Effector CD4-positive, alpha-beta T cell (primary cell): Measurements from ENCODE around the gene EPHB2.

Experiments used
- DNase-seq: peaks from one replicate; pipeline ENCODE4 v3.0.0-alpha.2; 2020

Gene EPHB2

GRCh38 chr1:22804969-22805671, 94.5 kb downstream of the EPHB2 start:
- DNase-seq, result no peak

GRCh38 chr1:22805672-22806038, 95.0 kb downstream of the EPHB2 start:
- DNase-seq, result no peak

GRCh38 chr1:22806584-22806983, 95.9 kb downstream of the EPHB2 start:
- no peak for DNase-seq

GRCh38 chr1:22807340-22807739, 96.7 kb downstream of the EPHB2 start:
- no peak for DNase-seq

- no peak for DNase-seq
Measured at GRCh38 chr1:22808186-22808675, 97.6 kb downstream of the EPHB2 start.

GRCh38 chr1:22808676-22809483, 98.2 kb downstream of the EPHB2 start:
- no peak for DNase-seq

GRCh38 chr1:22809783-22810182, 99.1 kb downstream of the EPHB2 start:
- DNase-seq, result no peak

- DNase-seq, result no peak
Measured at GRCh38 chr1:22810378-22810777, 99.7 kb downstream of the EPHB2 start.

- no peak for DNase-seq
Measured at GRCh38 chr1:22812092-22812880, 101.6 kb downstream of the EPHB2 start.

- no peak for DNase-seq
Measured at GRCh38 chr1:22812993-22813790, 102.6 kb downstream of the EPHB2 start.

- no peak for DNase-seq
Measured at GRCh38 chr1:22814176-22815042, 103.8 kb downstream of the EPHB2 start.

GRCh38 chr1:22815043-22815365, 104.4 kb downstream of the EPHB2 start:
- no peak for DNase-seq

GRCh38 chr1:22815421-22816066, 104.9 kb downstream of the EPHB2 start:
- no peak for DNase-seq

- no peak for DNase-seq
Measured at GRCh38 chr1:22816067-22816775, 105.6 kb downstream of the EPHB2 start.

GRCh38 chr1:22816803-22817202, 106.2 kb downstream of the EPHB2 start:
- no peak for DNase-seq

GRCh38 chr1:22817462-22817861, 106.8 kb downstream of the EPHB2 start:
- no peak for DNase-seq

- no peak for DNase-seq
Measured at GRCh38 chr1:22818061-22818770, 107.6 kb downstream of the EPHB2 start.

GRCh38 chr1:22819361-22819760, 108.7 kb downstream of the EPHB2 start:
- DNase-seq, result no peak

GRCh38 chr1:22821027-22821426, 110.4 kb downstream of the EPHB2 start:
- DNase-seq, result no peak

GRCh38 chr1:22822371-22822770, 111.7 kb downstream of the EPHB2 start:
- no peak for DNase-seq
